GM12878 (cell line): ENCODE measurements around the gene KRT72. TPM values are rescaled to one million over a fixed set of nuclear protein-coding genes. Genes with fewer than 3 reads are reported as not detected.

Source experiments
- ATAC-seq: fragments of 200-7000 bp; cut with Tn5 transposase; 3 replicates; pipeline ENCODE4 v1.9.1; 2020; ENCODE audit warnings: mild to moderate bottlenecking, moderate library complexity
- BruUV-seq: library from RNA; stranded (reverse); fragments of 400-500 nt; replicated peaks from 2 replicates; lab custom pipeline; 2021; lab: Mats Ljungman, UMichigan
- CTCF ChIA-PET: fragments of 300-600 bp; sonication (Branson Sonifier 250); formaldehyde crosslinking; extraction: SDS; loops from one replicate; lab custom pipeline; 2021; ENCODE audit warnings: inconsistent platforms; lab: Yijun Ruan, JAX
- POLR2A ChIA-PET: fragments of 350-600 bp; formaldehyde crosslinking; extraction: SDS; loops from one replicate; lab custom pipeline; 2021; ENCODE audit warnings: inconsistent platforms; lab: Charles Lee
- RAD21 ChIA-PET: fragments of 300-600 bp; sonication (Branson Sonifier 250); formaldehyde crosslinking; loops from one replicate; lab custom pipeline; 2023; ENCODE audit warnings: antibody characterized with exemption; ENCODE audit not compliant: unreplicated experiment; lab: Charles Lee
- SMC1A ChIA-PET: fragments of 300-600 bp; sonication (Branson Sonifier 250); formaldehyde crosslinking; loops from one replicate; lab custom pipeline; 2023; ENCODE audit not compliant: unreplicated experiment, uncharacterized antibody; lab: Charles Lee
- DNase-seq: peaks from one replicate; pipeline ENCODE4 v3.0.0-alpha.2; 2011; ENCODE audit warnings: low read depth, low spot score
- FAIRE-seq: peaks from 3 replicates; lab custom pipeline; 2011; peaks lifted over from hg19 to GRCh38; lab: Jason Lieb, UNC
- H2AFZ ChIP-seq: 2 replicates; pipeline ENCODE4 v1.6.0; 2011; ENCODE audit warnings: low read depth, low read length, control low read depth; ENCODE audit not compliant: control insufficient read depth
- H3K27ac ChIP-seq: 2 replicates; pipeline ENCODE4 v1.5.1; 2011; ENCODE audit warnings: control low read depth; ENCODE audit not compliant: control insufficient read depth, insufficient read depth
- H3K27me3 ChIP-seq, 2 experiments: replicated peaks in 1 of 2; 2 replicates each; pipeline versions ENCODE4 v1.6.0 to v1.6.1; 2011; ENCODE audit warnings: low read length in 1 of 2; ENCODE audit not compliant: control insufficient read depth in 2 of 2, insufficient read depth in 2 of 2
- H3K36me3 ChIP-seq, 2 experiments: 2 replicates each; pipeline ENCODE4 v1.5.1; 2011; ENCODE audit warnings: low read length in 1 of 2; ENCODE audit not compliant: control insufficient read depth in 2 of 2, insufficient read depth in 2 of 2
- H3K4me1 ChIP-seq: 2 replicates; pipeline ENCODE4 v1.6.1; 2011; ENCODE audit warnings: mild to moderate bottlenecking, low read length, moderate library complexity, mixed read lengths; ENCODE audit not compliant: control insufficient read depth, insufficient read depth
- H3K4me2 ChIP-seq: 2 replicates; pipeline ENCODE4 v1.6.0; 2011; ENCODE audit warnings: control low read depth; ENCODE audit not compliant: control insufficient read depth, insufficient read depth
- H3K4me3 ChIP-seq: fragments of 200-600 bp; sonication (generic); 2 replicates; pipeline ENCODE4 v1.5.1; 2016
- H3K79me2 ChIP-seq: 2 replicates; pipeline ENCODE4 v1.6.0; 2011; ENCODE audit warnings: low read length; ENCODE audit not compliant: control insufficient read depth, insufficient read depth
- H3K9ac ChIP-seq: 2 replicates; pipeline ENCODE4 v1.8.0; 2011; ENCODE audit warnings: low read length, control low read depth, mixed read lengths; ENCODE audit not compliant: control insufficient read depth, insufficient read depth
- H3K9me3 ChIP-seq: replicated peaks from 3 replicates; pipeline ENCODE4 v1.5.1; 2011; ENCODE audit warnings: mild to moderate bottlenecking, low read length; ENCODE audit not compliant: control insufficient read depth, insufficient read depth
- H4K20me1 ChIP-seq: 2 replicates; pipeline ENCODE4 v1.6.0; 2011; ENCODE audit not compliant: control insufficient read depth, insufficient read depth
- ATF3 ChIP-seq: IDR thresholded peaks from 2 replicates; pipeline ENCODE4 v1.6.1; 2011; ENCODE audit warnings: low read depth, mild to moderate bottlenecking, low read length, moderate library complexity, borderline replicate concordance; ENCODE audit errors: extremely low read depth
- BCL11A ChIP-seq: IDR thresholded peaks from 2 replicates; pipeline ENCODE4 v1.6.1; 2011; ENCODE audit warnings: low read depth, low read length
- CHD2 ChIP-seq: IDR thresholded peaks from 2 replicates; pipeline ENCODE4 v1.6.1; 2011; ENCODE audit warnings: low read depth, low read length, improper control_type of control experiment, borderline replicate concordance
- ELK1 ChIP-seq: IDR thresholded peaks from 2 replicates; pipeline ENCODE4 v1.6.1; 2012; ENCODE audit warnings: low read depth, low read length, improper control_type of control experiment
- EP300 ChIP-seq, 2 experiments: fragments of 150-350 bp in 1 of 2; IDR thresholded peaks; 2 replicates each; pipeline ENCODE4 v1.6.1; 2011 to 2012; ENCODE audit warnings: low read depth in 2 of 2, low read length in 2 of 2, borderline replicate concordance in 1 of 2, improper control_type of control experiment in 1 of 2, inconsistent platforms in 1 of 2; ENCODE audit not compliant: control insufficient read depth in 1 of 2
- HDAC2 ChIP-seq: fragments of 200-600 bp; sonication (generic); IDR thresholded peaks from 2 replicates; pipeline ENCODE4 v1.6.1; 2017
- IKZF2 ChIP-seq, 2 experiments: fragments of 450-650 bp; IDR thresholded peaks; 2 replicates each; pipeline ENCODE4 v1.6.1; 2017; ENCODE audit warnings: mild to moderate bottlenecking in 2 of 2, moderate library complexity in 2 of 2
- NFIC ChIP-seq: IDR thresholded peaks from 2 replicates; pipeline ENCODE4 v1.6.1; 2012; ENCODE audit warnings: low read depth, mild to moderate bottlenecking, inconsistent platforms, low read length, moderate library complexity
- PKNOX1 ChIP-seq: fragments of 450-650 bp; IDR thresholded peaks from 2 replicates; pipeline ENCODE4 v1.6.1; 2016; ENCODE audit warnings: mild to moderate bottlenecking
- POLR2AphosphoS5 ChIP-seq: IDR thresholded peaks from 2 replicates; pipeline ENCODE4 v1.6.1; 2011; ENCODE audit warnings: mild to moderate bottlenecking, low read length, inconsistent platforms
- RAD21 ChIP-seq: IDR thresholded peaks from 2 replicates; pipeline ENCODE4 v1.6.1; 2011; ENCODE audit warnings: mild to moderate bottlenecking, low read depth, low read length, moderate library complexity; ENCODE audit not compliant: insufficient read depth
- RCOR1 ChIP-seq: conservative IDR thresholded peaks from 2 replicates; pipeline ENCODE4 v1.6.1; 2012; ENCODE audit warnings: low read depth, low read length, improper control_type of control experiment
- SRF ChIP-seq, 2 experiments: IDR thresholded peaks; 2 replicates each; pipeline ENCODE4 v1.6.1; 2011; ENCODE audit warnings: low read depth in 2 of 2, low read length in 2 of 2, mild to moderate bottlenecking in 1 of 2, moderate library complexity in 1 of 2
- TAF1 ChIP-seq: IDR thresholded peaks from 2 replicates; pipeline ENCODE4 v1.6.1; 2011; ENCODE audit warnings: mild to moderate bottlenecking, low read depth, low read length, borderline replicate concordance
- TCF3 ChIP-seq: IDR thresholded peaks from 2 replicates; pipeline ENCODE4 v1.6.1; 2012; ENCODE audit warnings: low read depth, mild to moderate bottlenecking, low read length, borderline replicate concordance; ENCODE audit not compliant: insufficient read depth
- WGBS: methylation state at CpG from one replicate; pipeline ENCODE4 v1.1.6; 2016; ENCODE audit warnings: low lambda C conversion rate; ENCODE audit not compliant: insufficient replicate concordance, insufficient coverage; ENCODE audit errors: missing lambda C conversion rate; 5-methylcytosine and 5-hydroxymethylcytosine counted together
- in situ Hi-C: fragments of 300-500 bp; cut with MboI; formaldehyde crosslinking; loops from 9 replicates; pipeline ENCODE4 v1.14.3; 2018; ENCODE audit warnings: mixed read lengths
- intact Hi-C: fragments of 100-400 bp; cut with micrococcal nuclease; formaldehyde crosslinking; loops from one replicate; pipeline ENCODE4 v1.14.2; 2022; ENCODE audit not compliant: unreplicated experiment
- polyA plus RNA-seq, 11 experiments: library from polyadenylated mRNA; depleted of rRNA in 4 of 11; unstranded in 6 of 11; stranded (reverse) in 5 of 11; fragments of >200 nt; fragmentation: Nextera tagmentation in 4 of 11; fragmentation: Illumina TruSeq in 1 of 11; extraction: Ambion mirVana in 4 of 11; extraction: Trizol in 1 of 11; gene quantifications; 1 replicate in 1 of 11; 2 replicates in 10 of 11; pipeline versions ENCODE4 v1.2.1 to v1.2.3, GENCODE V29; 2011 to 2016; ENCODE audit warnings: inconsistent platforms in 2 of 11, missing spikeins in 2 of 11, low read depth in 1 of 11
- total RNA-seq, 4 experiments: library from RNA; depleted of rRNA in 3 of 4; stranded (reverse); fragments of >200 nt in 3 of 4; fragmentation: Illumina TruSeq in 1 of 4; extraction: Trizol in 1 of 4; gene quantifications; 2 replicates each; pipeline versions ENCODE4 v1.2.1 to v1.2.3, GENCODE V29; 2013 to 2021

The KRT72 gene
- total and polyA plus RNA-seq, 10 of the 15 experiments (the other 5 are each of a cell fraction or from before 2014, with no cell fraction given) = not detected

GRCh38 chr12:52587563-52587962, 13.7 kb downstream of the KRT72 start (continued):
- TF ChIP-seq BCL11A = no peak
- TF ChIP-seq POLR2AphosphoS5 = no peak

- Histone ChIP-seq H3K4me2 (no peak overlapping the region), H3K4me3 (no peak overlapping the region), H3K27me3 (peaks cover 0 to 3% of the 10 kb centered on the region in 2 experiments; a peak in 3 of 4 replicates), H4K20me1 (no peaks in the 10 kb centered on the region), H3K79me2 (no peaks in the 10 kb centered on the region), H3K27ac (no peak overlapping the region), H3K9me3 (no peaks in the 10 kb centered on the region)
- DNase-seq (no peak), FAIRE-seq (no peak), ATAC-seq (no peak)
- SMC1A ChIA-PET = interaction anchor here (0.9 kb wide), 1 partner anchor 294 kb away, joined by 3 read pairs; no protein-coding TSS in a partner anchor
- CTCF ChIA-PET = interaction anchor here (0.8 to 5.3 kb wide), 2 partner anchors 285 to 294 kb away, joined by 4 to 36 read pairs; no protein-coding TSS in a partner anchor
- RAD21 ChIA-PET = no interaction called here
- no peak for TF ChIP-seq ATF3
- TF ChIP-seq TAF1 = no peak
- no peak for TF ChIP-seq CHD2
- no peak for TF ChIP-seq TCF3
- no peak for TF ChIP-seq ELK1
- TF ChIP-seq NFIC = no peak
- no peak for TF ChIP-seq RCOR1
- no peak for TF ChIP-seq RAD21
- TF ChIP-seq EP300 (IDR thresholded peaks at IDR 0.05; ENCODE audit: borderline replicate concordance in 1 of 2, control insufficient read depth in 1 of 2, low read depth in 2 of 2, low read length in 2 of 2) = no peak
- no peak for TF ChIP-seq IKZF2 (IDR thresholded peaks at IDR 0.05)
- TF ChIP-seq SRF (IDR thresholded peaks at IDR 0.05; ENCODE audit: low read depth in 2 of 2, low read length in 2 of 2) = no peak
- TF ChIP-seq HDAC2 = no peak
- TF ChIP-seq PKNOX1 = no peak
- TF ChIP-seq, all 136 proteins: peak for 0
- intact Hi-C loops (no loop called here), in situ Hi-C loops (loop anchor here (5.0 to 10.0 kb wide), 2 partner anchors 279 to 396 kb away; no protein-coding TSS in a partner anchor)
- no peak overlapping the region for H2AFZ ChIP-seq
- BruUV-seq = no TSS peak
- H3K9ac ChIP-seq = no peak overlapping the region
- POLR2A ChIA-PET = no interaction called here
- no peaks in the 10 kb centered on the region for H3K36me3 ChIP-seq
- WGBS = 18% methylated on average over 9 of the region's 9 CpGs
- H3K4me1 ChIP-seq = no peaks in the 10 kb centered on the region
Observed at GRCh38 chr12:52585946-52586345, 15.3 kb downstream of the KRT72 start.
